Measurements from ENCODE around the gene USP17L10. TPM values are rescaled to one million over a fixed set of nuclear protein-coding genes. Genes with fewer than 3 reads are reported as not detected.
"Not testable (repeated sequence)": the region's sequence is repeated elsewhere in the genome, so short reads cannot be mapped to it uniquely, and the experiment has no call there.

Gene USP17L10, protein sequence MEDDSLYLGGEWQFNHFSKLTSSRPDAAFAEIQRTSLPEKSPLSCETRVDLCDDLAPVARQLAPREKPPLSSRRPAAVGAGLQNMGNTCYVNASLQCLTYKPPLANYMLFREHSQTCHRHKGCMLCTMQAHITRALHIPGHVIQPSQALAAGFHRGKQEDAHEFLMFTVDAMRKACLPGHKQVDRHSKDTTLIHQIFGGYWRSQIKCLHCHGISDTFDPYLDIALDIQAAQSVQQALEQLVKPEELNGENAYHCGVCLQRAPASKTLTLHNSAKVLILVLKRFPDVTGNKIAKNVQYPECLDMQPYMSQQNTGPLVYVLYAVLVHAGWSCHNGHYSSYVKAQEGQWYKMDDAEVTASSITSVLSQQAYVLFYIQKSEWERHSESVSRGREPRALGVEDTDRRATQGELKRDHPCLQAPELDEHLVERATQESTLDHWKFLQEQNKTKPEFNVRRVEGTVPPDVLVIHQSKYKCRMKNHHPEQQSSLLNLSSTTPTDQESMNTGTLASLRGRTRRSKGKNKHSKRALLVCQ
- not detected for total RNA-seq (ENCODE audit: insufficient read depth, low replicate concordance)

DNA sequence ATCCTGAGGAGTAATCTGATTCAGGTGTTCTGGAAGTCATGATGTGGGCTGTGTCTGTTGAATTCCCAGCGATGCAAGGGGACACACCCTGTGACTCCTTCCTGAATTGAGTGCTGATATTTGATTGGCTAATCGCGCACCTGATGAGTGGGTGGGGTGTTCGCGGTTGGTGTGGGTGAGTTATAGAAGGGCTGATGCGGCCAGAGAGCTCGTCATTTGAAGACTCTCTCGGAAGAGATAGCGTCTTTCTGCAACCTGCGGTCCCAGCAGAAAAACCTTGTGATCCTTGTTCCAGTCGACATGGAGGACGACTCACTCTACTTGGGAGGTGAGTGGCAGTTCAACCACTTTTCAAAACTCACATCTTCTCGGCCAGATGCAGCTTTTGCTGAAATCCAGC is at the start of gene USP17L10:
USP17L10 (plus strand) TSS at position 301 of the 400 bp plus-strand sequence; CDS start at position 301, 0 bp downstream.
- not testable (repeated sequence) for DNase-seq (ENCODE audit: low spot score)

DNA sequence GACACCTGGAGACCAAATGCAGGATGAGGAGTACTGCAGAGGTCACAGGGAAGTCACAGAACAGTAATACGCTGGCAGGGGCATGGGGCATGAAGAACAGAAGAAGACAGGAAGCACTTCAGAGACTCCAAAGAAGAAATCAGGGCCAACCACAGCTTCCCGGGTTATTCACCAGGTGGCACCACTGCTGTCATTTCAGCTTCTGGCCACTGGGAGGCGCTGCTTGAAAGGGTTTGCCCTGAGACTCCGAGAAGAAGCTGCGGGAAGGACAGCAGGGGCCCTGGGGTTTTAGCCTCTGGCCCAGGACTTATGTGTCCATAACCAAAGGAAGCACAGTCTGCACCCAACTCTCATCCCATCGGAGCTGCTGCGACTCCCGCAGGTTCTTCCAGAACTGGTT is 44.5 kb upstream of the USP17L10 start:
- not testable (repeated sequence) for DNase-seq (ENCODE audit: low spot score)

DNA sequence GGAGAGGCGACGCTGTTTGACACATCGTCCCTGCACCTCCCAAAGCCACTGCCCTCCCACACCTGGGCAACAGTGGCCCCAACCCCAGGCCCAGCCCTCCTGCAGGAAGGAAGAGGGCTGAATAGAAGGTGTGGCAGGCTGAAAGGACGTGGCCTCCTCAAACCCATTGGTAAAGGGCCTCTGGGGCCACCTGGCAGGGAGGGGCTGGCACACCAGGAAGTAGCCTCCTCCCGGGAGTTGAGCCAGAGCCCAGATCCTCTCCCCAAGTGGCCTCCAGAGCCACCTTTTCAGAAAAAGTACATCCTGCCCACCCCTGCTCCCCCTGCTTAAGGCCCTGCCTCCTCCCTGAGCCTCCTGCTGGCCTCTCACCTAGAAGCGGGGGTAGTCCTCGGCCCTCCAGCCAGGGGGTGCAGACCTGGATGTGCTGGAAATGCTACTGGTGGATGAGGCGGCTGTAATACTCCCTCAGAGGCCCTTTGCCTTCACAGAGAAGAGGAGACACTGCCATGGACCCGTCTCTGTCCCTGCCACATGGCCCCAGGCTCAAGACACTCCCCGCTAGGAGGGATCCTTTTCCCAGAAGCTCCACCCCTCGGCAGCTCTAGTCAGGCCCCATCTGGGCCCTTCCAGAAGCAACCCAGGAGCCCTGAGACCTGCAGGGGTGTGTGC is 40.5 kb upstream of the USP17L10 start, which contains the start of gene FAM90A26:
FAM90A26 (plus strand) TSS at position 619 of the 669 bp plus-strand sequence. CDS start 2,764 bp downstream, outside the sequence.
- not testable (repeated sequence) for DNase-seq (ENCODE audit: low spot score)

DNA sequence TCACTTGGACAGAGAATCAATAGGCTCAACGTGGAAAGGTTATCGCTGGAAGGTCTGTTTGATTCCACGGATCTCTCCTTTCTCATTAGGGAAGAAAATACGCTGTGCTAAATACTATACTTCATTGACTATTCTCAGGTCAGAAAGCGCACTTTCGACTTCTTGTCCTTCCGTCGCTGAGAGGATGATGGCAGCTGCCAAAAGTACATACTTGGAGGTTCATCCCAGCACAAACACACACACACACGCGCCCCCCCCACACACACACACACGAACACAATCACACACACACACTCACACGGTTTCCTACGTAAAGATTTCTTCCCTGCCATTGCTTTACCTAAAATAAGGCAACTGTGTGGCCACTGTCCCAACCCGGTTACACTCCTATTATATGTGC is 4.2 kb downstream of the USP17L10 start:
- DNase-seq (ENCODE audit: low spot score) = not testable (repeated sequence)

DNA sequence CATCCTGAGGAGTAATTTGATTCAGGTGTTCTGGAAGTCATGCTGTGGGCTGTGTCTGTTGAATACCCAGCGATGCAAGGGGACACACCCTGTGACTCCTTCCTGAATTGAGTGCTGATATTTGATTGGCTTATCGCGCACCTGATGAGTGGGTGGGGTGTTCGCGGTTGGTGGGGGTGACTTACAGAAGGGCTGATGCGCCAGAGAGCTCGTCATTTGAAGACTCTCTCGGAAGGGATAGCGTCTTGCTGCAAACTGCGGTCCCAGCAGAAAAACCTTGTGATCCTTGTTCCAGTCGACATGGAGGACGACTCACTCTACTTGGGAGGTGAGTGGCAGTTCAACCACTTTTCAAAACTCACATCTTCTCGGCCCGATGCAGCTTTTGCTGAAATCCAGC is 4.6 kb downstream of the USP17L10 start, which contains the start of gene USP17L11:
USP17L11 (plus strand) TSS at position 301 of the 400 bp plus-strand sequence; CDS start at position 301, 0 bp downstream.
- DNase-seq (ENCODE audit: low spot score) = not testable (repeated sequence)

DNA sequence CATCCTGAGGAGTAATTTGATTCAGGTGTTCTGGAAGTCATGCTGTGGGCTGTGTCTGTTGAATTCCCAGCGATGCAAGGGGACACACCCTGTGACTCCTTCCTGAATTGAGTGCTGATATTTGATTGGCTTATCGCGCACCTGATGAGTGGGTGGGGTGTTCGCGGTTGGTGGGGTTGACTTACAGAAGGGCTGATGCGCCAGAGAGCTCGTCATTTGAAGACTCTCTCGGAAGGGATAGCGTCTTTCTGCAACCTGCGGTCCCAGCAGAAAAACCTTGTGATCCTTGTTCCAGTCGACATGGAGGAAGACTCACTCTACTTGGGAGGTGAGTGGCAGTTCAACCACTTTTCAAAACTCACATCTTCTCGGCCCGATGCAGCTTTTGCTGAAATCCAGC is 9.4 kb downstream of the USP17L10 start, which contains the start of gene USP17L12:
USP17L12 (plus strand) TSS at position 301 of the 400 bp plus-strand sequence; CDS start at position 301, 0 bp downstream.
- not testable (repeated sequence) for DNase-seq (ENCODE audit: low spot score)

DNA sequence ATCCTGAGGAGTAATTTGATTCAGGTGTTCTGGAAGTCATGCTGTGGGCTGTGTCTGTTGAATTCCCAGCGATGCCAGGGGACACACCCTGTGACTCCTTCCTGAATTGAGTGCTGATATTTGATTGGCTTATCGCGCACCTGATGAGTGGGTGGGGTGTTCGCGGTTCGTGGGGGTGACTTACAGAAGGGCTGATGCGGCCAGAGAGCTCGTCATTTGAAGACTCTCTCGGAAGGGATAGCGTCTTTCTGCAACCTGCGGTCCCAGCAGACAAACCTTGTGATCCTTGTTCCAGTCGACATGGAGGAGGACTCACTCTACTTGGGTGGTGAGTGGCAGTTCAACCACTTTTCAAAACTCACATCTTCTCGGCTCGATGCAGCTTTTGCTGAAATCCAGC is 14.1 kb downstream of the USP17L10 start, which contains the start of gene USP17L13:
USP17L13 (plus strand) TSS at position 301 of the 400 bp plus-strand sequence; CDS start at position 301, 0 bp downstream.
- DNase-seq (ENCODE audit: low spot score) = not testable (repeated sequence)

DNA sequence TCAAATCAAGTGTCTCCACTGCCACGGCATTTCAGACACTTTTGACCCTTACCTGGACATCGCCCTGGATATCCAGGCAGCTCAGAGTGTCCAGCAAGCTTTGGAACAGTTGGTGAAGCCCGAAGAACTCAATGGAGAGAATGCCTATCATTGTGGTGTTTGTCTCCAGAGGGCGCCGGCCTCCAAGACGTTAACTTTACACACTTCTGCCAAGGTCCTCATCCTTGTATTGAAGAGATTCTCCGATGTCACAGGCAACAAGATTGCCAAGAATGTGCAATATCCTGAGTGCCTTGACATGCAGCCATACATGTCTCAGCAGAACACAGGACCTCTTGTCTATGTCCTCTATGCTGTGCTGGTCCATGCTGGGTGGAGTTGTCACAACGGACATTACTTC is 19.8 kb downstream of the USP17L10 start:
- not testable (repeated sequence) for DNase-seq (ENCODE audit: low spot score)

DNA sequence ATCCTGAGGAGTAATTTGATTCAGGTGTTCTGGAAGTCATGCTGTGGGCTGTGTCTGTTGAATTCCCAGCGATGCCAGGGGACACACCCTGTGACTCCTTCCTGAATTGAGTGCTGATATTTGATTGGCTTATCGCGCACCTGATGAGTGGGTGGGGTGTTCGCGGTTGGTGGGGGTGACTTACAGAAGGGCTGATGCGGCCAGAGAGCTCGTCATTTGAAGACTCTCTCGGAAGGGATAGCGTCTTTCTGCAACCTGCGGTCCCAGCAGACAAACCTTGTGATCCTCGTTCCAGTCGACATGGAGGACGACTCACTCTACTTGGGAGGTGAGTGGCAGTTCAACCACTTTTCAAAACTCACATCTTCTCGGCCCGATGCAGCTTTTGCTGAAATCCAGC is 23.6 kb downstream of the USP17L10 start, which contains the start of gene USP17L15:
USP17L15 (plus strand) TSS at position 301 of the 400 bp plus-strand sequence; CDS start at position 301, 0 bp downstream.
- DNase-seq (ENCODE audit: low spot score) = not testable (repeated sequence)

DNA sequence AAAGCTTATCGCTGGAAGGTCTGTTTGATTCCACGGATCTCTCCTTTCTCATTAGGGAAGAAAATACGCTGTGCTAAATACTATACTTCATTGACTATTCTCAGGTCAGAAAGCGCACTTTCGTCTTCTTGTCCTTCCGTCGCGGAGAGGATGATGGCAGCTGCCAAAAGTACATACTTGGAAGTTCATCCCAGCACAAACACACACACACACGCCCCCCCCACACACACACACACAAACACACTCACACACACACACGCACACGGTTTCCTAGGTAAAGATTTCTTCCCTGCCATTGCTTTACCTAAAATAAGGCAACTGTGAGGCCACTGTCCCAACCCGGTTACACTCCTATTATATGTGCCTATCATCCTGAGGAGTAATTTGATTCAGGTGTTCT is 28.0 kb downstream of the USP17L10 start:
- not testable (repeated sequence) for DNase-seq (ENCODE audit: low spot score)

DNA sequence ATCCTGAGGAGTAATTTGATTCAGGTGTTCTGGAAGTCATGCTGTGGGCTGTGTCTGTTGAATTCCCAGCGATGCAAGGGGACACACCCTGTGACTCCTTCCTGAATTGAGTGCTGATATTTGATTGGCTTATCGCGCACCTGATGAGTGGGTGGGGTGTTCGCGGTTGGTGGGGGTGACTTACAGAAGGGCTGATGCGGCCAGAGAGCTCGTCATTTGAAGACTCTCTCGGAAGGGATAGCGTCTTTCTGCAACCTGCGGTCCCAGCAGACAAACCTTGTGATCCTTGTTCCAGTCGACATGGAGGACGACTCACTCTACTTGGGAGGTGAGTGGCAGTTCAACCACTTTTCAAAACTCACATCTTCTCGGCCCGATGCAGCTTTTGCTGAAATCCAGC is 33.1 kb downstream of the USP17L10 start, which contains the start of gene USP17L17:
USP17L17 (plus strand) TSS at position 301 of the 400 bp plus-strand sequence; CDS start at position 301, 0 bp downstream.
- not testable (repeated sequence) for DNase-seq (ENCODE audit: low spot score)

DNA sequence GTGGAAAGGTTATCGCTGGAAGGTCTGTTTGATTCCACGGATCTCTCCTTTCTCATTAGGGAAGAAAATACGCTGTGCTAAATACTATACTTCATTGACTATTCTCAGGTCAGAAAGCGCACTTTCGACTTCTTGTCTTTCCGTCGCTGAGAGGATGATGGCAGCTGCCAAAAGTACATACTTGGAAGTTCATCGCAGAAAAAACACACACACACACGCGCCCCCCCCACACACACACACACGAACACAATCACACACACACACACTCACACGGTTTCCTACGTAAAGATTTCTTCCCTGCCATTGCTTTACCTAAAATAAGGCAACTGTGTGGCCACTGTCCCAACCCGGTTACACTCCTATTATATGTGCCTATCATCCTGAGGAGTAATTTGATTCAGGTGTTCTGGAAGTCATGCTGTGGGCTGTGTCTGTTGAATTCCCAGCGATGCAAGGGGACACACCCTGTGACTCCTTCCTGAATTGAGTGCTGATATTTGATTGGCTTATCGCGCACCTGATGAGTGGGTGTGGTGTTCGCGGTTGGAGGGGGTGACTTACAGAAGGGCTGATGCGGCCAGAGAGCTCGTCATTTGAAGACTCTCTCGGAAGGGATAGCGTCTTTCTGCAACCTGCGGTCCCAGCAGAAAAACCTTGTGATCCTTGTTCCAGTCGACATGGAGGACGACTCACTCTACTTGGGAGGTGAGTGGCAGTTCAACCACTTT is 37.7 kb downstream of the USP17L10 start, which contains the start of gene USP17L18:
USP17L18 (plus strand) TSS at position 678 of the 728 bp plus-strand sequence; CDS start at position 678, 0 bp downstream.
- not testable (repeated sequence) for DNase-seq (ENCODE audit: low spot score)

DNA sequence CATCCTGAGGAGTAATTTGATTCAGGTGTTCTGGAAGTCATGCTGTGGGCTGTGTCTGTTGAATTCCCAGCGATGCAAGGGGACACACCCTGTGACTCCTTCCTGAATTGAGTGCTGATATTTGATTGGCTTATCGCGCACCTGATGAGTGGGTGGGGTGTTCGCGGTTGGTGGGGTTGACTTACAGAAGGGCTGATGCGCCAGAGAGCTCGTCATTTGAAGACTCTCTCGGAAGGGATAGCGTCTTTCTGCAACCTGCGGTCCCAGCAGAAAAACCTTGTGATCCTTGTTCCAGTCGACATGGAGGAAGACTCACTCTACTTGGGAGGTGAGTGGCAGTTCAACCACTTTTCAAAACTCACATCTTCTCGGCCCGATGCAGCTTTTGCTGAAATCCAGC is 42.6 kb downstream of the USP17L10 start, which contains the start of gene USP17L19:
USP17L19 (plus strand) TSS at position 301 of the 400 bp plus-strand sequence; CDS start at position 301, 0 bp downstream.
- not testable (repeated sequence) for DNase-seq (ENCODE audit: low spot score)

DNA sequence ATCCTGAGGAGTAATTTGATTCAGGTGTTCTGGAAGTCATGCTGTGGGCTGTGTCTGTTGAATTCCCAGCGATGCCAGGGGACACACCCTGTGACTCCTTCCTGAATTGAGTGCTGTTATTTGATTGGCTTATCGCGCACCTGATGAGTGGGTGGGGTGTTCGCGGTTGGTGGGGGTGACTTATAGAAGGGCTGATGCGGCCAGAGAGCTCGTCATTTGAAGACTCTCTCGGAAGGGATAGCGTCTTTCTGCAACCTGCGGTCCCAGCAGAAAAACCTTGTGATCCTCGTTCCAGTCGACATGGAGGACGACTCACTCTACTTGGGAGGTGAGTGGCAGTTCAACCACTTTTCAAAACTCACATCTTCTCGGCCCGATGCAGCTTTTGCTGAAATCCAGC is 47.4 kb downstream of the USP17L10 start, which contains the start of gene USP17L20:
USP17L20 (plus strand) TSS at position 301 of the 400 bp plus-strand sequence; CDS start at position 301, 0 bp downstream.
- not testable (repeated sequence) for DNase-seq (ENCODE audit: low spot score)

Other genes with a start within 250 kb of the USP17L10 start
- gene FAM90A26, start 40.2 kb upstream of the USP17L10 start, total RNA-seq (ENCODE audit: insufficient read depth, low replicate concordance) = not detected
- gene USP17L11, start 4.7 kb downstream of the USP17L10 start, total RNA-seq (ENCODE audit: insufficient read depth, low replicate concordance) = not detected
- not detected for gene USP17L12, start 9.5 kb downstream of the USP17L10 start, total RNA-seq (ENCODE audit: insufficient read depth, low replicate concordance)
- not detected for gene USP17L13, start 14.2 kb downstream of the USP17L10 start, total RNA-seq (ENCODE audit: insufficient read depth, low replicate concordance)
- 0.72 TPM for gene USP17L15, start 23.7 kb downstream of the USP17L10 start, total RNA-seq (ENCODE audit: insufficient read depth, low replicate concordance)
- not detected for gene USP17L17, start 33.2 kb downstream of the USP17L10 start, total RNA-seq (ENCODE audit: insufficient read depth, low replicate concordance)
- gene USP17L18, start 38.0 kb downstream of the USP17L10 start, total RNA-seq (ENCODE audit: insufficient read depth, low replicate concordance) = not detected
- gene USP17L19, start 42.7 kb downstream of the USP17L10 start, total RNA-seq (ENCODE audit: insufficient read depth, low replicate concordance) = not detected
- gene USP17L20, start 47.5 kb downstream of the USP17L10 start, total RNA-seq (ENCODE audit: insufficient read depth, low replicate concordance) = not detected
- gene USP17L21, start 52.2 kb downstream of the USP17L10 start, total RNA-seq (ENCODE audit: insufficient read depth, low replicate concordance) = not detected
- 0.72 TPM for gene USP17L22, start 57.0 kb downstream of the USP17L10 start, total RNA-seq (ENCODE audit: insufficient read depth, low replicate concordance)
- gene USP17L24, start 114.5 kb downstream of the USP17L10 start, total RNA-seq (ENCODE audit: insufficient read depth, low replicate concordance) = not detected
- not detected for gene USP17L25, start 119.3 kb downstream of the USP17L10 start, total RNA-seq (ENCODE audit: insufficient read depth, low replicate concordance)
- gene USP17L26, start 124.0 kb downstream of the USP17L10 start, total RNA-seq (ENCODE audit: insufficient read depth, low replicate concordance) = not detected
- gene USP17L5, start 128.7 kb downstream of the USP17L10 start, total RNA-seq (ENCODE audit: insufficient read depth, low replicate concordance) = not detected
- gene USP17L27, start 133.5 kb downstream of the USP17L10 start, total RNA-seq (ENCODE audit: insufficient read depth, low replicate concordance) = not detected
- not detected for gene USP17L28, start 138.2 kb downstream of the USP17L10 start, total RNA-seq (ENCODE audit: insufficient read depth, low replicate concordance)
- not detected for gene USP17L29, start 143.0 kb downstream of the USP17L10 start, total RNA-seq (ENCODE audit: insufficient read depth, low replicate concordance)
- gene USP17L30, start 152.5 kb downstream of the USP17L10 start, total RNA-seq (ENCODE audit: insufficient read depth, low replicate concordance) = not detected
- gene DEFB131A, start 233.8 kb downstream of the USP17L10 start, total RNA-seq (ENCODE audit: insufficient read depth, low replicate concordance) = not detected